Retinal pigment epithelial cell (primary cell): ENCODE results near the gene TBC1D14.
A peak's percentile ranks its signal among the peaks of the same experiment; 100 is the strongest.

Experiments used
- DNase-seq: peaks from one replicate; pipeline ENCODE4 v3.0.0-alpha.2; 2010; ENCODE audit warnings: low read depth
- H3K4me3 ChIP-seq: 2 replicates; pipeline ENCODE4 v1.5.1; 2011; ENCODE audit warnings: mild to moderate bottlenecking, low read length, control low read depth, moderate library complexity
- CTCF ChIP-seq: conservative IDR thresholded peaks from 2 replicates; pipeline ENCODE4 v1.5.1; 2011; ENCODE audit warnings: low read depth, low read length, control low read depth, inconsistent platforms

Gene TBC1D14

GRCh38 chr4:6924361-6924779, 14.7 kb downstream of the TBC1D14 start:
- H3K4me3 ChIP-seq: no peak overlapping the region
- TF ChIP-seq CTCF: no peak
- no peak for DNase-seq

GRCh38 chr4:6925357-6925836, 15.8 kb downstream of the TBC1D14 start:
- TF ChIP-seq CTCF: no peak
- H3K4me3 ChIP-seq: no peak overlapping the region
- DNase-seq: no peak

- no peak for DNase-seq
- H3K4me3 ChIP-seq: no peak overlapping the region
- TF ChIP-seq CTCF: no peak
Observed at GRCh38 chr4:6926081-6926480, 16.5 kb downstream of the TBC1D14 start.

GRCh38 chr4:6926681-6927478, 17.3 kb downstream of the TBC1D14 start:
- DNase-seq: peak; percentile 89
- no peak overlapping the region for H3K4me3 ChIP-seq
- TF ChIP-seq CTCF: no peak

- DNase-seq: no peak
- no peak overlapping the region for H3K4me3 ChIP-seq
- no peak for TF ChIP-seq CTCF
Observed at GRCh38 chr4:6928081-6928480, 18.5 kb downstream of the TBC1D14 start.

GRCh38 chr4:6929339-6929811, 19.7 kb downstream of the TBC1D14 start:
- DNase-seq: no peak
- peak overlapping the region; percentile 29 for H3K4me3 ChIP-seq
- TF ChIP-seq CTCF: no peak

- H3K4me3 ChIP-seq: peak overlapping the region; percentile 29
- no peak for DNase-seq
- no peak for TF ChIP-seq CTCF
Observed at GRCh38 chr4:6929812-6930464, 20.3 kb downstream of the TBC1D14 start.
